ENCODE measurements around the gene GRN. TPM values are rescaled to one million over a fixed set of nuclear protein-coding genes. Genes with fewer than 3 reads are reported as not detected.

GRN gene
- 10 to 100 TPM; 34.4 to 36.1 TPM for total RNA-seq

DNA sequence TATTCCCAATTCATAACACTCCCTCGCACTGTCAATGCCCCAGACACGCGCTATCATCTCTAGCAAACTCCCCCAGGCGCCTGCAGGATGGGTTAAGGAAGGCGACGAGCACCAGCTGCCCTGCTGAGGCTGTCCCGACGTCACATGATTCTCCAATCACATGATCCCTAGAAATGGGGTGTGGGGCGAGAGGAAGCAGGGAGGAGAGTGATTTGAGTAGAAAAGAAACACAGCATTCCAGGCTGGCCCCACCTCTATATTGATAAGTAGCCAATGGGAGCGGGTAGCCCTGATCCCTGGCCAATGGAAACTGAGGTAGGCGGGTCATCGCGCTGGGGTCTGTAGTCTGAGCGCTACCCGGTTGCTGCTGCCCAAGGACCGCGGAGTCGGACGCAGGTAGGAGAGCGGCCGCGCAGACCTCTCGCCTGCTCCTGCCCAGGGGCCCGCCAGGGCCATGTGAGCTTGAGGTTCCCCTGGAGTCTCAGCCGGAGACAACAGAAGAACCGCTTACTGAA is at the start of gene GRN:
Gene GRN (plus strand): TSS at position 364 of the 515 bp plus-strand sequence. CDS start 3,863 bp downstream, outside the sequence.
- Mint-ChIP-seq H3K27me3 (peaks cover 3% of the 10 kb centered on the region), H3K27ac (peak within 1 kb of the TSS; percentile 80), H3K36me3 (peaks cover 2% of the 10 kb centered on the region), H3K4me1 (peaks cover 19% of the 10 kb centered on the region), H3K4me3 (peak within 1 kb of the TSS; percentile 87), H3K9me3 (no peaks in the 10 kb centered on the region)
- DNase-seq = peak; percentile 88

DNA sequence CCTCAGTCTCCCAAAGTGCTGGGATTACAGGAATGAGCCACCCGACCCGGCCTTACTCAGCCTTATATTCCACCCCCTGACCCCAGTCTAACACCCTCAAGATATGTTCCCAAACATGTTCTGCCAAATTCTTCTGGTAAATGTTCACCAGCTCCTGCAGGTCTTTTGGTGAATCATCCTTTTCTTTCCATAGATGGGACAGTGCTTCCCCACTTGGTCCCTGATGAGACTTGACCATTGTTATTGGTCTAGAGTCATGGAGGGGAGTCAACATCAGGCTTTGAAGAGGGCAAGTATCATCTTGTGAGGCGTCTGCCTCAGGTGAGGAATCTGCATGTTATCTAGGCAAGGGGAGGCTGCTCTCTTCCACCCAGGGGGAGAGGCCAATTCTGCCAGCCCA is 47.1 kb upstream of the GRN start:
- no peak for DNase-seq
- Mint-ChIP-seq H3K9me3 (no peaks in the 10 kb centered on the region), H3K27ac (no peak overlapping the region), H3K36me3 (no peaks in the 10 kb centered on the region), H3K4me3 (no peak overlapping the region), H3K27me3 (peaks cover 6% of the 10 kb centered on the region), H3K4me1 (peaks cover 5% of the 10 kb centered on the region)

GRCh38 chr17:44304651-44305050 is 40.5 kb upstream of the GRN start:
- H3K27ac Mint-ChIP-seq = no peak overlapping the region
- no peak for DNase-seq

DNA sequence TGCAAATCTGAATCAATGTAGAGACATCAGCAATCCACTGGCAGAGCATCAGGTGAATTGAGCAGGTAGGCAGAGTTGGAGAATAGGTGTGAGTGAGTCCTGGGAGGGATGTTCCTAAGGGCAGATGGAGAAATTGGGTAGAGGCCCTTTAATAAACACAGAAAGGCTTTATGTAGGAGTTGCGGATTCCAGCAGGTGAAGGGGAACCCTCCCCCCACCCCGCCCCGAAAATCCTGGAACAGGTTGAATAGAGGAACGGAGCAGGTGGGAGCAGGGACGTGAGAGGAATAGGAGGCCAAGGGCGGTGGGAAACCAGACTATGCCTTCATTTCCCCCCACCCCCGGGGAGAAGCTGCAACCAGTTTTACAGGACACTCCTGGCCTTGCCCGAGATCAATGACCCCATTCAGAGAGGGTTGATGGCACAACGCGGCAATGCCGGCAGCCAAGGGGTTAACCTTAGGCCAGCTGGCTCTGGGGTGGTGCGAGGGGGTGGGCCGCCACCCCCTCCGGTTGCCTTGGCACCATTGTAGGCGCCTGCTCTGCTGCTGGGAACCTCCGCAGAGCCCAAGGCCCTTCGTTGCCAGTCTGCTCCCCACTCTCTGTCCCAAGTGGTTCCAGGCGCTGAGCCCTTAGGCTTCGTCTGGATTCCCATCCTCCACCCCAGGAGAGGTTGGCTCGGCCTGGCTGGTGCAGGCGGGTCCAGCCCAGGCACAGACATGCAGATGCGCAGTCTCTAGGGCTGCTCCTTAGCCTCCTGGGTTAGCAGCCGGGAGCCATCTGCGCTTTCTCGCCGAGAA is 37.5 kb upstream of the GRN start:
- Mint-ChIP-seq H3K4me3 (peak overlapping the region; percentile 35), H3K36me3 (no peaks in the 10 kb centered on the region), H3K27ac (no peak overlapping the region), H3K9me3 (no peaks in the 10 kb centered on the region), H3K27me3 (peaks cover 45% of the 10 kb centered on the region), H3K4me1 (peaks cover 4% of the 10 kb centered on the region)
- no peak for DNase-seq

More at GRCh38 chr17:44304651-44305050, 40.5 kb upstream of the GRN start:
- Mint-ChIP-seq H3K36me3 (no peaks in the 10 kb centered on the region), H3K9me3 (no peaks in the 10 kb centered on the region), H3K27me3 (peaks cover 42% of the 10 kb centered on the region), H3K4me3 (no peak overlapping the region), H3K4me1 (peaks cover 4% of the 10 kb centered on the region)

DNA sequence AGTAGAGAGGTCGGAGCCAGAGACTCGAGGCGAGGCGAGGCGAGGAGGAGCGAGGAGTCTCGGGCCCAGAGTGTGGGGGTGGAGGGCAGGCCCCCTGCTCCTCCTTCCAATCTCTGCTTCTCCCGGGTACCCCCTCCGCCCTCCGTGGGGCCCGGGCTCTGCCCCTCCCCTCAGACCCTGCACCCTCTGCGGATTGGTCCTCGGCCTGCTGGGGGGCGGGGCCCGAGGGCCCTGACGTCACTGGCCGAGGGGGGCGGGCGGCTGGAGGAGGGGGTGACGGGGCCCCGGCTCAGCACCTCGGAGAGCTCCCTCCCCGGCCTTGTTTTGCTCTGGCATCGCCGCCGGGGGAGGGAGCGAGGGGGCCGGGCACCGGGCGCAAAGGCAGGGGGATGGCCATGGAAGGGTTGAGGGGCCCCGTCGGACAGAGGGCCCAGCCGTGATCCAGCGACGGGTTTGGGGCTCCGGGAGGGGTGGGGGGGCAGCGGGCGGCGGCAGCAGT is 36.7 kb upstream of the GRN start, which contains the start of gene RUNDC3A:
Gene RUNDC3A (plus strand): TSS at position 282 of the 499 bp plus-strand sequence. CDS start 232 bp downstream, outside the sequence.
- Mint-ChIP-seq H3K36me3 (no peaks in the 10 kb centered on the region), H3K9me3 (no peaks in the 10 kb centered on the region), H3K4me1 (peaks cover 4% of the 10 kb centered on the region), H3K27me3 (peaks cover 45% of the 10 kb centered on the region), H3K4me3 (peak within 1 kb of the TSS; percentile 35), H3K27ac (no peak within 1 kb of the TSS)
- DNase-seq = peak; percentile 85

DNA sequence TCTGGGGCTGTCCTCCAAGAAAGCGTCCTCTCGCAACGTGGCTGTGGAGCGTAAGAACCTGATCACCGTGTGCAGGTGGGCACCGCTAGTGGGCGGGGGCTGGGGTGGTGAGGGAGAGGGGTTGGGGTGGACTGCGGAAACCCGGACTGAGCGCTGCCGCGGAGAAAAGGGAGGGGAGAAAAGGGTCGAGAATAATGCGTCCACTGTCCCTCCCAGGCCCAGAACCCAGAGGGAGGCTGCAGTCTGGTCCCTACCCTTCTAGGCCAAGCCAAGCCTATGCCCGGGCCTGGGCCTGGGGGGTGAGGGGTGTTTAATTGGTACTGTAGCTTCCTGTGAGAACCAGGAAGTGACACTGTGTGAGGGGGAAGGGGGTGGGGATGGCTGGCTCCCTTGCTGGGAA is 36.2 kb upstream of the GRN start:
- Mint-ChIP-seq H3K4me1 (peaks cover 4% of the 10 kb centered on the region), H3K4me3 (peak overlapping the region; percentile 10), H3K27me3 (peaks cover 46% of the 10 kb centered on the region), H3K36me3 (no peaks in the 10 kb centered on the region), H3K27ac (no peak overlapping the region), H3K9me3 (no peaks in the 10 kb centered on the region)
- no peak for DNase-seq

DNA sequence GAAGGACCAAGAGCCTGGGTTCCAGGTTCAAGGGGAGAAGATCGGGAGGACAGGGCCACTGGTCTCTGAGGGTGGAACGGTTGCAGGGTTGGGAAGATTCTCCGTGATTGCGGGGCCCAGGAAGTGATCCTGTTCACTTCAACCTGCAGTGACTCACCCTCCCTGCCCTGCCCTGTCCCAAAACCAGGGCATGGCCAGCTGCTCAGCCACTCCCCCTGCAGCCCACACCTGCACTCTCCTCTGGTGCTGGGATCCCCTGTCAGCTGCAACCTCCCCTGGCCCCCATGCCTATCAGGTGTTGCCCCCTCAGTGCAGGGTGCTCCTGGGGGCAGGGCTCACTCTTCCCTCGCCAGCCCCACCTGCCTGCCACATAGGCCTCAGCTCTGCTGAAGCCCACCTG is 35.6 kb upstream of the GRN start:
- DNase-seq = no peak
- Mint-ChIP-seq H3K36me3 (no peaks in the 10 kb centered on the region), H3K27me3 (peaks cover 49% of the 10 kb centered on the region), H3K4me1 (peaks cover 4% of the 10 kb centered on the region), H3K27ac (no peak overlapping the region), H3K9me3 (no peaks in the 10 kb centered on the region), H3K4me3 (no peak overlapping the region)

GRCh38 chr17:44310188-44310587 is 34.9 kb upstream of the GRN start:
- H3K4me1 Mint-ChIP-seq = peaks cover 5% of the 10 kb centered on the region
- no peaks in the 10 kb centered on the region for H3K9me3 Mint-ChIP-seq
- H3K27me3 Mint-ChIP-seq = peaks cover 48% of the 10 kb centered on the region
- no peak overlapping the region for H3K27ac Mint-ChIP-seq
- no peak overlapping the region for H3K4me3 Mint-ChIP-seq
- no peaks in the 10 kb centered on the region for H3K36me3 Mint-ChIP-seq
- no peak for DNase-seq

DNA sequence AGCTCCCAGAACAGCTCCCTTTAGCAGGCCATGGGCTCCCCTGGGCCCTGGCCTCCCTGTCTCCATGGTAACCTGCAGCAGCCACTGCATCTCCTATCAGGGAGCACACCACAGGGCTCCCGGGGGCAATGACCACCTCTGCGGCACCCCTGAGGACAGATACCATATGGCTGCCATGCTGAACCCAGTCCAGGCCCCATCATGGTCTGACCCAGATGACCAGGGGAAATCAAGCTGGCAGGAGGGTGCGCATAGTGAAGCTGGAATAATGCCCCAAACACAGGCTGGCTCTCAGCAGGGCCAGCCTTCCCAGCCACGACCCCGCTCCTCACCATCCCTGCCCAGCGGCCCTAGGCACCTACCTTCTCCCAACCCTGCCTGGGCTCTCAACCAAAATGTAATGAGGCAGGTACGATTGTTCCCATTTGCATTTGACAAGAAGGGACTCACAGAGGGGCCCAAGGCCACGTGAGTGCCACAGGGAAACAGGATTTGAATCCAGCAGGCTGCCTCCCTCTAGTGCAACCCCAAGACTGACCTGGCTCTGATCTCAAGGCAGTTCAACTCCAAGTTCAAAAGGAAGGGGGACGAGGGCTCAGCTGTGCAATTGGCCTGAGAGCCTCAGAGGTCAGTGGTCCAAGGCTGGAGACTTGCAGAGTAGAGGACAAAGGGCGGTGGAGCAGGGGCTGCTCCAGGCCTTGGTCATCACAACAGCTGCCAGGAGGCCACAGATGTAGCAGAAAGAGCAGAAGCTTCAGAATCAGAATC is 34.3 kb upstream of the GRN start:
- no peak overlapping the region for H3K27ac Mint-ChIP-seq
- peaks cover 10% of the 10 kb centered on the region for H3K4me1 Mint-ChIP-seq
- H3K36me3 Mint-ChIP-seq = no peaks in the 10 kb centered on the region
- no peak for DNase-seq
- no peak overlapping the region for H3K4me3 Mint-ChIP-seq
- no peaks in the 10 kb centered on the region for H3K9me3 Mint-ChIP-seq
- H3K27me3 Mint-ChIP-seq = peaks cover 53% of the 10 kb centered on the region

GRCh38 chr17:44311562-44312181 is 33.4 kb upstream of the GRN start:
- Mint-ChIP-seq H3K9me3 (no peaks in the 10 kb centered on the region), H3K36me3 (no peaks in the 10 kb centered on the region), H3K27ac (no peak overlapping the region), H3K4me3 (no peak overlapping the region), H3K4me1 (peaks cover 16% of the 10 kb centered on the region), H3K27me3 (peaks cover 53% of the 10 kb centered on the region)
- DNase-seq = no peak

DNA sequence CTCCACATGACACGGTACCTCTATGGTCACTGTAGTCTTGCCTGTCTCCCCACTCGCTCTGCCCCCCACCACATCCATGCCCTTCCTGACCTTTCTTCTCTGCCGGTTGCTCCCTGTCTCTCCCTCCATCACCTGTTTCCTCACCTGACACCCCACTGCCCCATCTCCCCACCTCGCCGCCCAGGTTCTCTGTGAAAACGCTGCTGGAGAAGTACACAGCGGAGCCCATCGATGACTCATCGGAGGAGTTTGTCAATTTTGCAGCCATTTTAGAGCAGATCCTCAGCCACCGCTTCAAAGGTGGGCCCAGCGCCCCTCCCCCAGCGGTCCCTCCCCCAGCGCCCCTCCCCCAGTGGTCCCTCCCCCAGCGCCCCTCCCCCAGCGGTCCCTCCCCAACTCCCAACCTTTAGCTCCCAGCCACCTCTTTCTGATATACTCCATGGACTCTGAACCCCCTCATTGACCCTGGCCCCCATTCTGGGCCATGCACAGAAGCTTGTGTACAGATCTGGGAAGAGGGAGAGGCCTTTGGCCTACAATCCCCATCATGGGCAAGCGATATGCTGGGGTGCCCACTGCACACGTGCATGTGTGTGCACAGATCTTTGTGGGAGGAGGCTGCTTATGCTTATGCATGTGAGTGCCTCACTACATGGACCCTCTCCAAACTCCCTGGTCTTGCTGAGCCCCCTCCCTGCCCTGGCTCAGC is 32.6 kb upstream of the GRN start:
- H3K9me3 Mint-ChIP-seq = no peaks in the 10 kb centered on the region
- H3K4me1 Mint-ChIP-seq = peaks cover 14% of the 10 kb centered on the region
- peaks cover 4% of the 10 kb centered on the region for H3K36me3 Mint-ChIP-seq
- DNase-seq = no peak
- H3K27ac Mint-ChIP-seq = no peak overlapping the region
- peaks cover 53% of the 10 kb centered on the region for H3K27me3 Mint-ChIP-seq
- H3K4me3 Mint-ChIP-seq = no peak overlapping the region

- Mint-ChIP-seq H3K4me3 (no peak overlapping the region), H3K9me3 (no peaks in the 10 kb centered on the region), H3K4me1 (peaks cover 14% of the 10 kb centered on the region), H3K36me3 (peaks cover 5% of the 10 kb centered on the region), H3K27ac (no peak overlapping the region), H3K27me3 (peaks cover 54% of the 10 kb centered on the region)
- DNase-seq = no peak
Observed at GRCh38 chr17:44314031-44314430, 31.1 kb upstream of the GRN start.

- H3K36me3 Mint-ChIP-seq = peaks cover 8% of the 10 kb centered on the region
- peaks cover 54% of the 10 kb centered on the region for H3K27me3 Mint-ChIP-seq
- H3K9me3 Mint-ChIP-seq = no peaks in the 10 kb centered on the region
- H3K4me1 Mint-ChIP-seq = peaks cover 12% of the 10 kb centered on the region
- H3K27ac Mint-ChIP-seq = no peak overlapping the region
- no peak for DNase-seq
- H3K4me3 Mint-ChIP-seq = no peak overlapping the region
Observed at GRCh38 chr17:44314524-44314868, 30.6 kb upstream of the GRN start.

DNA sequence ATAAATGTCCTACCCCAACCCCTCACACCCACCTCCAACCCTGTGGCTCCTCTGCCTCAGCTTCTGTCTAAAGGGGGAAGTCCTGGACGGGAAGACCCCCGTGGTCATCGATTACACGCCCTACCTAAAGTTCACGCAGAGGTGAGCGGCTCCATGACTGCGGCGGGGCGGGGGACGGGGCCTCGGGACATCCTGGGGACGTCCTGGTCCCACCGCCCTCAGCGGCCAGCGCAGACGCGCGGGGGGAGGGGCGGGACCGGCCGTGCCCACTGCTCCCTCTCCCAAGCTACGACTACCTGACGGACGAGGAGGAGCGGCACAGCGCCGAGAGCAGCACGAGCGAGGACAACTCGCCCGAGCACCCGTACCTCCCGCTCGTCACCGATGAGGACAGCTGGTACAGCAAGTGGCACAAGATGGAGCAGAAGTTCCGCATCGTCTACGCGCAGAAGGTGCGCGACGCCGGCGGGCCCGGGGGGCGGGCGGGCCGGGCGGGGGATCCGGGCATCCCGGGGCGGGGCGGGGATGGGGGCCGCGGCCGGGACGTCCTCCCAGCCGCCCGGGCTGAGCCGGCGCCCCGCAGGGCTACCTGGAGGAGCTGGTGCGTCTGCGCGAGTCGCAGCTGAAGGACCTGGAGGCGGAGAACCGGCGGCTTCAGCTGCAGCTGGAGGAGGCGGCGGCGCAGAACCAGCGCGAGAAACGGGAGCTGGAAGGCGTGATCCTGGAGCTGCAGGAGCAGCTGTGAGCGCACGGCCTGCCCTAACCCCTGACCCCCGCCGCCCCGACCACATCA is 30.0 kb upstream of the GRN start:
- peak overlapping the region; percentile 63 for H3K4me3 Mint-ChIP-seq
- peaks cover 12% of the 10 kb centered on the region for H3K4me1 Mint-ChIP-seq
- peak; percentile 69 for DNase-seq
- peaks cover 54% of the 10 kb centered on the region for H3K27me3 Mint-ChIP-seq
- no peak overlapping the region for H3K27ac Mint-ChIP-seq
- H3K36me3 Mint-ChIP-seq = peaks cover 10% of the 10 kb centered on the region
- H3K9me3 Mint-ChIP-seq = no peaks in the 10 kb centered on the region

Measured in activated naive CD8-positive, alpha-beta T cell treated with anti-CD3 and anti-CD28 coated beads for 36 hours (primary cell).